GM12892 (cell line): Measurements from ENCODE around the gene BRSK1.

Experiments used
- POLR2A ChIP-seq: IDR thresholded peaks from 2 replicates; pipeline ENCODE4 v1.6.1; 2011; ENCODE audit warnings: low read depth, low read length, control low read depth
- POLR2AphosphoS5 ChIP-seq: IDR thresholded peaks from 2 replicates; pipeline ENCODE4 v1.6.1; 2011; ENCODE audit warnings: low read depth, low read length, control low read depth
- TAF1 ChIP-seq: IDR thresholded peaks from 2 replicates; pipeline ENCODE4 v1.6.1; 2011; ENCODE audit warnings: low read depth, mild to moderate bottlenecking, control low read depth, low read length, borderline replicate concordance

DNA sequence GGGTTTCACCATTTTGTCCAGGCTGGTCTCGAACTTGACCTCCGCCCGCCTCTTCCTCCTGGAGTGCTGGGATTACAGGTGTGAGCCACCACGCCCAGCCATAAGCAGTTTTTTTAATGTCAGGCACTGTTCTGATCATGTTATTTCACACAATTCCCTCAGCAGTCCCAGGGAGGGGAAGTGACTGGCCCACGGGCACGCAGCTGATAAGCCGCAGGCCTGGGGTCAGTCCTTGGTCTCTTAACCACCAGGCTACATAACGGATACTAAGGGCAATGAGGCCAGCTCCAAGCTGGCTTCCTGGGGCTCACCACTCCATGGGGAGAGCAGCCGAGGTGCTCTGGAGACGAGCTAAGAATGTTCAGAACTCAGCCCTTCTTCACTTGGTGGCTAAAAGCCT lies 13.5 kb downstream of the BRSK1 start:
- TF ChIP-seq POLR2A (no peak), TAF1 (no peak), POLR2AphosphoS5 (no peak)
